BE2C (cell line): ENCODE data around the gene RABL3.

Experiments used
- DNase-seq: peaks from one replicate; pipeline ENCODE4 v3.0.0-alpha.2; 2020
- H3K27me3 ChIP-seq: fragments of 250-450 bp; sonication (Bioruptor Pico); 2 replicates; pipeline ENCODE4 v1.5.1; 2020; ENCODE audit warnings: mild to moderate bottlenecking
- H3K36me3 ChIP-seq: fragments of 250-450 bp; sonication (Bioruptor Pico); 2 replicates; pipeline ENCODE4 v1.5.1; 2020; ENCODE audit warnings: mild to moderate bottlenecking
- H3K4me1 ChIP-seq: fragments of 250-450 bp; sonication (Bioruptor Pico); 2 replicates; pipeline ENCODE4 v1.5.1; 2020
- H3K4me3 ChIP-seq: 2 replicates; pipeline ENCODE4 v1.5.1; 2011; ENCODE audit warnings: low read depth, low read length
- H3K9me3 ChIP-seq: fragments of 250-450 bp; sonication (Bioruptor Pico); 2 replicates; pipeline ENCODE4 v1.5.1; 2020
- CTCF ChIP-seq: IDR thresholded peaks from 2 replicates; pipeline ENCODE4 v1.5.1; 2012; ENCODE audit warnings: mild to moderate bottlenecking, low read depth, low read length

The RABL3 gene

GRCh38 chr3:120713262-120713661, 29.1 kb downstream of the RABL3 start:
- no peaks in the 10 kb centered on the region for H3K4me1 ChIP-seq

GRCh38 chr3:120710369-120710768, 31.9 kb downstream of the RABL3 start:
- TF ChIP-seq CTCF = no peak
- no peak for DNase-seq
- no peaks in the 10 kb centered on the region; the same call in 1 of the 2 replicates for H3K36me3 ChIP-seq
- H3K9me3 ChIP-seq = no peaks in the 10 kb centered on the region
- no peak overlapping the region for H3K4me3 ChIP-seq
- no peaks in the 10 kb centered on the region for H3K27me3 ChIP-seq
- no peaks in the 10 kb centered on the region for H3K4me1 ChIP-seq

More at GRCh38 chr3:120713262-120713661, 29.1 kb downstream of the RABL3 start:
- no peak for DNase-seq
- no peak overlapping the region for H3K4me3 ChIP-seq
- no peaks in the 10 kb centered on the region; the same call in 1 of the 2 replicates for H3K36me3 ChIP-seq
- no peaks in the 10 kb centered on the region for H3K27me3 ChIP-seq
- no peaks in the 10 kb centered on the region for H3K9me3 ChIP-seq
- TF ChIP-seq CTCF = no peak

GRCh38 chr3:120708408-120708807, 33.9 kb downstream of the RABL3 start:
- no peak for DNase-seq
- no peaks in the 10 kb centered on the region; the same call in none of the 2 replicates for H3K36me3 ChIP-seq
- no peaks in the 10 kb centered on the region for H3K27me3 ChIP-seq
- H3K9me3 ChIP-seq = no peaks in the 10 kb centered on the region
- no peak for TF ChIP-seq CTCF
- no peak overlapping the region for H3K4me3 ChIP-seq
- H3K4me1 ChIP-seq = no peaks in the 10 kb centered on the region

- DNase-seq = no peak
- no peak for TF ChIP-seq CTCF
- H3K9me3 ChIP-seq = no peaks in the 10 kb centered on the region
- H3K27me3 ChIP-seq = no peaks in the 10 kb centered on the region
- no peaks in the 10 kb centered on the region for H3K4me1 ChIP-seq
- no peak overlapping the region for H3K4me3 ChIP-seq
- H3K36me3 ChIP-seq = no peaks in the 10 kb centered on the region; the same call in none of the 2 replicates
These were observed 35.4 kb downstream of the RABL3 start for GRCh38 chr3:120706950-120707349.

GRCh38 chr3:120705884-120706582, 36.3 kb downstream of the RABL3 start:
- Histone ChIP-seq H3K4me1 (no peaks in the 10 kb centered on the region), H3K9me3 (no peaks in the 10 kb centered on the region), H3K4me3 (no peak overlapping the region), H3K27me3 (no peaks in the 10 kb centered on the region), H3K36me3 (no peaks in the 10 kb centered on the region; the same call in none of the 2 replicates)
- no peak for DNase-seq
- no peak for TF ChIP-seq CTCF

GRCh38 chr3:120699333-120699732, 43.0 kb downstream of the RABL3 start:
- Histone ChIP-seq H3K27me3 (no peaks in the 10 kb centered on the region), H3K4me3 (no peak overlapping the region), H3K36me3 (peaks cover 8% of the 10 kb centered on the region), H3K9me3 (no peaks in the 10 kb centered on the region), H3K4me1 (no peaks in the 10 kb centered on the region)
- DNase-seq = no peak
- no peak for TF ChIP-seq CTCF
